Esophagus muscularis mucosa (tissue), 3 donors: ENCODE results near the gene L1CAM.

Experiments
- POLR2A ChIP-seq: fragments of 450-650 bp; IDR thresholded peaks from one replicate; pipeline ENCODE4 v1.6.1; 2017; ENCODE audit warnings: antibody characterized with exemption, moderate library complexity, mild to moderate bottlenecking, low read depth
- POLR2AphosphoS5 ChIP-seq, 2 donors: sonication (generic); formaldehyde crosslinking; IDR thresholded peaks; one replicate each; pipeline ENCODE4 v1.6.1; 2017; ENCODE audit warnings: antibody characterized with exemption in 2 of 2
- TF ChIP-seq, protein P1 (sequence below), 3 experiments: fragments of 200-600 bp in 2 of 3; fragments of 450-650 bp in 1 of 3; sonication (generic) in 2 of 3; IDR thresholded peaks; one replicate each; pipeline ENCODE4 v1.5.1; 2017 to 2019; ENCODE audit warnings: antibody characterized with exemption in 3 of 3, mild to moderate bottlenecking in 2 of 3, moderate library complexity in 1 of 3

DNA sequence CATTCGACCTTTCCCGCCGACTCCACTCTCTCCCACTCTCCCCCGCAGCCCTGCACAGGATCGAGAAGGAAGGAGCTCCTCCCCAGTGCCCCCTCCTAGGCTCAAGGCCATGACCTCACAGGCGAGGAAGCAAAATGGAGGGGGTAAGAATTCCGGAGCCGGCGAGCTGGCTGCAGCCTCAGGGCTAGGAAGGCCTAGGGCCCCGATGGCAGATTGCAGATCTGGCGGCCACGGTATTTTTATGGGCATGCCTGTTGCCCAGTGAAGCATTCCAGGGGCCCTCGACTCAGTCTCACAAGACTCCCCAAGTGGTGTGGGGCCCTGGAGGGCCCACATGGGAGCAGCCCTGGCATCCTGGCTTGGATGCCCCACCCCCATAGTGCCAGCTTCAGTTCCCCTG lies 942 bp upstream of the L1CAM start:
- TF ChIP-seq POLR2A = no peak
- TF ChIP-seq, protein P1, sequence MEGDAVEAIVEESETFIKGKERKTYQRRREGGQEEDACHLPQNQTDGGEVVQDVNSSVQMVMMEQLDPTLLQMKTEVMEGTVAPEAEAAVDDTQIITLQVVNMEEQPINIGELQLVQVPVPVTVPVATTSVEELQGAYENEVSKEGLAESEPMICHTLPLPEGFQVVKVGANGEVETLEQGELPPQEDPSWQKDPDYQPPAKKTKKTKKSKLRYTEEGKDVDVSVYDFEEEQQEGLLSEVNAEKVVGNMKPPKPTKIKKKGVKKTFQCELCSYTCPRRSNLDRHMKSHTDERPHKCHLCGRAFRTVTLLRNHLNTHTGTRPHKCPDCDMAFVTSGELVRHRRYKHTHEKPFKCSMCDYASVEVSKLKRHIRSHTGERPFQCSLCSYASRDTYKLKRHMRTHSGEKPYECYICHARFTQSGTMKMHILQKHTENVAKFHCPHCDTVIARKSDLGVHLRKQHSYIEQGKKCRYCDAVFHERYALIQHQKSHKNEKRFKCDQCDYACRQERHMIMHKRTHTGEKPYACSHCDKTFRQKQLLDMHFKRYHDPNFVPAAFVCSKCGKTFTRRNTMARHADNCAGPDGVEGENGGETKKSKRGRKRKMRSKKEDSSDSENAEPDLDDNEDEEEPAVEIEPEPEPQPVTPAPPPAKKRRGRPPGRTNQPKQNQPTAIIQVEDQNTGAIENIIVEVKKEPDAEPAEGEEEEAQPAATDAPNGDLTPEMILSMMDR (IDR thresholded peaks at IDR 0.05) = no peak
- no peak for TF ChIP-seq POLR2AphosphoS5 (IDR thresholded peaks at IDR 0.05)
